CD4-positive, alpha-beta T cell (primary cell): ENCODE data around the gene TSPAN13. TPM values are rescaled to one million over a fixed set of nuclear protein-coding genes. Genes with fewer than 3 reads are reported as not detected.

Source experiments
- ATAC-seq: fragments of 200-7000 bp; cut with Tn5 transposase; one replicate; pipeline ENCODE4 v1.10.0; 2022; ENCODE audit warnings: mild to moderate bottlenecking; ENCODE audit not compliant: poor library complexity
- CTCF ChIA-PET: fragments of 350-600 bp; sonication (Branson Sonifier 250); formaldehyde crosslinking; loops from one replicate; lab custom pipeline; 2021; ENCODE audit warnings: antibody characterized with exemption, inconsistent platforms; lab: Charles Lee
- POLR2A ChIA-PET: fragments of 350-600 bp; sonication (Branson Sonifier 250); formaldehyde crosslinking; loops from one replicate; lab custom pipeline; 2021; ENCODE audit warnings: antibody characterized with exemption, inconsistent platforms; lab: Charles Lee
- DNase-seq, 14 experiments: peaks; one replicate each; pipeline ENCODE4 v3.0.0-alpha.2; 2013 to 2020; ENCODE audit warnings: mixed read lengths in 2 of 14
- H3K27ac ChIP-seq, 2 donors: one replicate each; pipeline versions ENCODE4 v1.5.1 to v1.7.0; 2013; ENCODE audit warnings: low read length in 2 of 2, low read depth in 1 of 2, mild to moderate bottlenecking in 1 of 2
- H3K27me3 ChIP-seq, 2 experiments: 1 replicate in 1 of 2; 2 replicates in 1 of 2; pipeline versions ENCODE4 v1.6.1 to v1.7.0; 2013; ENCODE audit warnings: low read length in 2 of 2, control low read depth in 1 of 2, mild to moderate bottlenecking in 1 of 2, moderate library complexity in 1 of 2; ENCODE audit not compliant: insufficient read depth in 2 of 2, control insufficient read depth in 1 of 2
- H3K36me3 ChIP-seq: one replicate; pipeline ENCODE4 v1.6.1; 2013; ENCODE audit warnings: low read length, control low read depth; ENCODE audit not compliant: insufficient read depth
- H3K4me1 ChIP-seq: one replicate; pipeline ENCODE4 v1.6.1; 2013; ENCODE audit warnings: low read length, control low read depth; ENCODE audit not compliant: insufficient read depth
- H3K4me3 ChIP-seq: one replicate; pipeline ENCODE4 v1.5.1; 2013; ENCODE audit warnings: mild to moderate bottlenecking, low read length, moderate library complexity
- H3K9me3 ChIP-seq, 2 experiments: 1 replicate in 1 of 2; 2 replicates in 1 of 2; pipeline versions ENCODE4 v1.6.1 to v1.7.0; 2013; ENCODE audit warnings: low read length in 2 of 2, mild to moderate bottlenecking in 2 of 2, control low read depth in 1 of 2, moderate library complexity in 1 of 2; ENCODE audit not compliant: control insufficient read depth in 1 of 2, insufficient read depth in 1 of 2
- H3K27ac Mint-ChIP-seq: one replicate; pipeline ENCODE4 v1.8.0; 2020; ENCODE audit warnings: mixed read lengths
- H3K27me3 Mint-ChIP-seq: one replicate; pipeline ENCODE4 v1.8.0; 2021; ENCODE audit warnings: mixed read lengths
- H3K36me3 Mint-ChIP-seq: one replicate; pipeline ENCODE4 v1.8.0; 2021; ENCODE audit warnings: low read depth, mixed read lengths
- H3K4me1 Mint-ChIP-seq: one replicate; pipeline ENCODE4 v1.8.0; 2021; ENCODE audit warnings: low read depth, mixed read lengths
- H3K4me3 Mint-ChIP-seq: one replicate; pipeline ENCODE4 v1.8.0; 2020; ENCODE audit warnings: mild to moderate bottlenecking, mixed read lengths
- H3K9me3 Mint-ChIP-seq: one replicate; pipeline ENCODE4 v1.8.0; 2020; ENCODE audit warnings: mixed read lengths
- intact Hi-C, 2 experiments: fragments of 100-400 bp; cut with DNase I in 1 of 2; cut with micrococcal nuclease in 1 of 2; formaldehyde crosslinking; loops; one replicate each; pipeline versions ENCODE4 v1.15.1 to v1.9.0; 2023 to 2025; cut with DNase I, micrococcal nuclease
- total RNA-seq, 174 experiments: library from RNA in 2 of 174; stranded (reverse) in 2 of 174; gene quantifications; one replicate each; pipeline ENCODE4 v1.2.3 and lab custom pipeline; 2021 to 2026
- TF ChIP-seq, protein P1 (sequence below): fragments of 200-600 bp; IDR thresholded peaks from one replicate; pipeline ENCODE4 v1.8.0; 2022; ENCODE audit warnings: antibody characterized with exemption, mild to moderate bottlenecking

Gene TSPAN13
- total RNA-seq, 2 experiments from 2014 or later, result 0.16 to 0.25 TPM

DNA sequence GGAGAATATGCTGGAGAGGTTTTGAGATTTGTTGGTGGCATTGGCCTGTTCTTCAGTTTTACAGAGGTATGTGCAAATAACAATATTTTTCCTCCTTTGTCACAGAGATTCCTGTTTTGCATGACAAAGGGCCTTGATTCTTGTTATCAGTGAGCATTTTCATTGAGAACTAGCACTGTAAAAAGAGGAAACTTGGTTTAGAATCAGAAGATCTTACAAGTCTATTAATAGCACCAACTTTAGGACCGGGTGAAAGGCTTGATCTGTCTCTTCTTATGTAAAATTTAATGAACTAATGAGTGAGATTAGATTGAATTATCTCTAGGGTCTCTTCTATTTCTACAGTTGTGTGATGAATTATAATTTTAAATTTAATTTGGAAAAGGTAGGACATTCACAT, 25.5 kb downstream of the TSPAN13 start:
- Mint-ChIP-seq H3K27ac (no peak overlapping the region), H3K27me3 (no peaks in the 10 kb centered on the region), H3K4me1 (no peaks in the 10 kb centered on the region), H3K4me3 (no peak overlapping the region), H3K9me3 (no peaks in the 10 kb centered on the region), H3K36me3 (no peaks in the 10 kb centered on the region)
- Histone ChIP-seq H3K36me3 (no peaks in the 10 kb centered on the region), H3K9me3 (no peaks in the 10 kb centered on the region), H3K4me1 (no peaks in the 10 kb centered on the region), H3K4me3 (no peak overlapping the region), H3K27ac (no peak overlapping the region), H3K27me3 (no peaks in the 10 kb centered on the region)
- no peak for ATAC-seq
- no peak for DNase-seq
- TF ChIP-seq, protein P1, sequence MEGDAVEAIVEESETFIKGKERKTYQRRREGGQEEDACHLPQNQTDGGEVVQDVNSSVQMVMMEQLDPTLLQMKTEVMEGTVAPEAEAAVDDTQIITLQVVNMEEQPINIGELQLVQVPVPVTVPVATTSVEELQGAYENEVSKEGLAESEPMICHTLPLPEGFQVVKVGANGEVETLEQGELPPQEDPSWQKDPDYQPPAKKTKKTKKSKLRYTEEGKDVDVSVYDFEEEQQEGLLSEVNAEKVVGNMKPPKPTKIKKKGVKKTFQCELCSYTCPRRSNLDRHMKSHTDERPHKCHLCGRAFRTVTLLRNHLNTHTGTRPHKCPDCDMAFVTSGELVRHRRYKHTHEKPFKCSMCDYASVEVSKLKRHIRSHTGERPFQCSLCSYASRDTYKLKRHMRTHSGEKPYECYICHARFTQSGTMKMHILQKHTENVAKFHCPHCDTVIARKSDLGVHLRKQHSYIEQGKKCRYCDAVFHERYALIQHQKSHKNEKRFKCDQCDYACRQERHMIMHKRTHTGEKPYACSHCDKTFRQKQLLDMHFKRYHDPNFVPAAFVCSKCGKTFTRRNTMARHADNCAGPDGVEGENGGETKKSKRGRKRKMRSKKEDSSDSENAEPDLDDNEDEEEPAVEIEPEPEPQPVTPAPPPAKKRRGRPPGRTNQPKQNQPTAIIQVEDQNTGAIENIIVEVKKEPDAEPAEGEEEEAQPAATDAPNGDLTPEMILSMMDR, result no peak
- intact Hi-C loops, result no loop called here
- CTCF ChIA-PET, result no interaction called here
- POLR2A ChIA-PET, result no interaction called here

DNA sequence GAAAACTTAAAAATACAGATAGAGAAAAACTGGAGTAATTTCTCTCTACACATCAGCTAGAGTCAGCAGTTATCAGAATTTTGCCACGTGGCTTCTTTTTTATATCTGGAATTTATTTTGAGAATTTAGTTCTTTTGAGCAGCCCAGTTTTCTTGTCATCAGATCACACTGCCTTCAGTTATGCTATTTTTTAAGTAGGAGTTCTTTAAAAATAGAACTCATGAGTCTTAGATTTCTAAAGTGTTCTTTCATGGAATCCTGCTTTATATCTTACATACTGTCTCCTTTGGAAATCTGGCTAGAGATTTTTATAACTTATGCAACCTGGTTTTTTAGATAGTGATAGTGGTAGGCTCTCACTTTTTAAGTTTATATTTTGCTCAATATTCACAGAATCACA, 27.0 kb downstream of the TSPAN13 start:
- no peaks in the 10 kb centered on the region for H3K36me3 ChIP-seq
- Mint-ChIP-seq H3K4me1 (no peaks in the 10 kb centered on the region), H3K36me3 (no peaks in the 10 kb centered on the region), H3K4me3 (no peak overlapping the region), H3K27me3 (no peaks in the 10 kb centered on the region), H3K9me3 (no peaks in the 10 kb centered on the region), H3K27ac (no peak overlapping the region)
- DNase-seq, result no peak
- no peak overlapping the region for H3K27ac ChIP-seq
- no peaks in the 10 kb centered on the region for H3K9me3 ChIP-seq
- no peak overlapping the region for H3K4me3 ChIP-seq
- H3K27me3 ChIP-seq, result no peaks in the 10 kb centered on the region
- intact Hi-C loops, result no loop called here
- no peak for ATAC-seq
- ChIA-PET CTCF (no interaction called here), POLR2A (no interaction called here)
- H3K4me1 ChIP-seq, result no peaks in the 10 kb centered on the region
- TF ChIP-seq, protein P1, result no peak

- TF ChIP-seq, protein P1, result no peak
- POLR2A ChIA-PET, result no interaction called here
- H3K36me3 Mint-ChIP-seq, result no peaks in the 10 kb centered on the region
- H3K27me3 Mint-ChIP-seq, result no peaks in the 10 kb centered on the region
- intact Hi-C loops, result no loop called here
- no peaks in the 10 kb centered on the region for H3K9me3 Mint-ChIP-seq
- no peak overlapping the region for H3K27ac ChIP-seq
- H3K4me1 ChIP-seq, result no peaks in the 10 kb centered on the region
- no peaks in the 10 kb centered on the region for H3K36me3 ChIP-seq
- DNase-seq (no peak), ATAC-seq (no peak)
- CTCF ChIA-PET, result no interaction called here
- no peaks in the 10 kb centered on the region for H3K9me3 ChIP-seq
- H3K4me3 ChIP-seq, result no peak overlapping the region
- H3K4me1 Mint-ChIP-seq, result no peaks in the 10 kb centered on the region
- no peak overlapping the region for H3K27ac Mint-ChIP-seq
- H3K27me3 ChIP-seq, result no peaks in the 10 kb centered on the region
- no peak overlapping the region for H3K4me3 Mint-ChIP-seq
Observed at GRCh38 chr7:16785321-16785720, 31.8 kb downstream of the TSPAN13 start.
